Vagina (tissue), 2 donors: ENCODE results near the gene SGIP1.

Experiments
- POLR2A ChIP-seq, 2 donors: fragments of 450-650 bp; IDR thresholded peaks; one replicate each; pipeline ENCODE4 v1.6.1; 2017; ENCODE audit warnings: antibody characterized with exemption in 2 of 2, mild to moderate bottlenecking in 2 of 2, moderate library complexity in 2 of 2
- POLR2AphosphoS5 ChIP-seq, 2 donors: sonication (generic); formaldehyde crosslinking; IDR thresholded peaks; one replicate each; pipeline ENCODE4 v1.9.0; 2017; ENCODE audit warnings: antibody characterized with exemption in 2 of 2, mild to moderate bottlenecking in 2 of 2, low read depth in 1 of 2; ENCODE audit not compliant: insufficient read depth in 1 of 2
- TF ChIP-seq, protein P1 (sequence below), 3 experiments: fragments of 450-650 bp in 2 of 3; fragments of 200-600 bp in 1 of 3; sonication (generic) in 1 of 3; IDR thresholded peaks; one replicate each; pipeline ENCODE4 v1.5.1; 2017 to 2019; ENCODE audit warnings: antibody characterized with exemption in 3 of 3, mild to moderate bottlenecking in 2 of 3, moderate library complexity in 2 of 3

DNA sequence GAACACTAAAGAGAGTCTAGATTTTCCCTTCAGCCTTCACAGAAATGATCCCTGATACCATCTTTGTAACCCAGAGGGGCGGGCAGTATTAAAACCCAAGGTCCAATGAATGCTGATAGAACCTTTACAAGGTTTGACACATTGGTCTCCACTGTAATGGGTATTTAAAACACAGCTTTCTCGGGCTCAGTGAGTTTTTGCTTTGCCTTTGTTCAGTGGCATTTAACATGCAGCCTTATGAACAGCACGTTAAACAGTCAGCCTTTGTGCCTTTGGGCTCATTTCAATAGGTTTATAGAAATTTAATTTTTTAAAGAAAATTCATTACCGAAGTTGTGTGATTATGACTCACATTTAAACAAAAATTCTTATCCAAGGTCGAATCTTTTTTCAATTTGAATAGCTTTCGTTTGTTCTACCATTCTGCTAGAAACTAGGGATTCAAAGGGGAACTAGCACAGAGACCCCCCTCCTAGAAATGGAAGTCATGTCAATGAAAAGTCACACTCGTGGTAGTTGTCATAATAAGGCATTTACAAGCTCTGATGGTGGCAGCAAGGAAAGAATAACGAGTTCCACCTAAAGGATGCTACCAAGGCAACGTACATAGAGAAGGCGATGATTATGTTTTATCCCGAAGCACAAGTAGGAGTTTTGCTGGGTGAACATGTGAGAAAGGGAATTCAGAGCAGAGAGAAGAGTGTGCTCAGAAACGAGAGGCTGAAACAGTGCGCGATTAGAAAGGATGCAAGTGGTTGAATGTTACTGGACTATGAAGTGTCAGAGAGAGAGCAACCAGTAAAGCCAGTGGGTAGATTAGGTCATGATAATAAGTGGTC lies 66.2 kb downstream of the SGIP1 start:
- TF ChIP-seq, protein P1, sequence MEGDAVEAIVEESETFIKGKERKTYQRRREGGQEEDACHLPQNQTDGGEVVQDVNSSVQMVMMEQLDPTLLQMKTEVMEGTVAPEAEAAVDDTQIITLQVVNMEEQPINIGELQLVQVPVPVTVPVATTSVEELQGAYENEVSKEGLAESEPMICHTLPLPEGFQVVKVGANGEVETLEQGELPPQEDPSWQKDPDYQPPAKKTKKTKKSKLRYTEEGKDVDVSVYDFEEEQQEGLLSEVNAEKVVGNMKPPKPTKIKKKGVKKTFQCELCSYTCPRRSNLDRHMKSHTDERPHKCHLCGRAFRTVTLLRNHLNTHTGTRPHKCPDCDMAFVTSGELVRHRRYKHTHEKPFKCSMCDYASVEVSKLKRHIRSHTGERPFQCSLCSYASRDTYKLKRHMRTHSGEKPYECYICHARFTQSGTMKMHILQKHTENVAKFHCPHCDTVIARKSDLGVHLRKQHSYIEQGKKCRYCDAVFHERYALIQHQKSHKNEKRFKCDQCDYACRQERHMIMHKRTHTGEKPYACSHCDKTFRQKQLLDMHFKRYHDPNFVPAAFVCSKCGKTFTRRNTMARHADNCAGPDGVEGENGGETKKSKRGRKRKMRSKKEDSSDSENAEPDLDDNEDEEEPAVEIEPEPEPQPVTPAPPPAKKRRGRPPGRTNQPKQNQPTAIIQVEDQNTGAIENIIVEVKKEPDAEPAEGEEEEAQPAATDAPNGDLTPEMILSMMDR (IDR thresholded peaks at IDR 0.05): no peak
- TF ChIP-seq POLR2AphosphoS5 (IDR thresholded peaks at IDR 0.05; ENCODE audit: insufficient read depth in 1 of 2, low read depth in 1 of 2) (no peak), POLR2A (IDR thresholded peaks at IDR 0.05) (no peak)
